GM12878 (cell line): ENCODE results near the gene METAP1. TPM values are rescaled to one million over a fixed set of nuclear protein-coding genes. Genes with fewer than 3 reads are reported as not detected.

Experiments
- ASH2L ChIP-seq: fragments of 300-600, 200-600 bp; sonication (generic); IDR thresholded peaks from 2 replicates; pipeline ENCODE4 v1.6.1; 2017; ENCODE audit warnings: low read depth, mild to moderate bottlenecking, borderline replicate concordance
- CREB1 ChIP-seq: IDR thresholded peaks from 2 replicates; pipeline ENCODE4 v1.6.1; 2012; ENCODE audit warnings: low read depth, mild to moderate bottlenecking, inconsistent platforms
- KDM1A ChIP-seq: fragments of 200-600 bp; sonication (generic); IDR thresholded peaks from 2 replicates; pipeline ENCODE4 v1.6.1; 2016; ENCODE audit warnings: borderline replicate concordance
- NFYA ChIP-seq: IDR thresholded peaks from 2 replicates; pipeline ENCODE4 v1.6.1; 2011; ENCODE audit warnings: low read depth, mild to moderate bottlenecking, low read length, improper control_type of control experiment, borderline replicate concordance
- NRF1 ChIP-seq: conservative IDR thresholded peaks from 2 replicates; pipeline ENCODE4 v1.6.1; 2011; ENCODE audit warnings: mild to moderate bottlenecking, low read depth, low read length, improper control_type of control experiment
- RELA ChIP-seq: fragments of 450-650 bp; IDR thresholded peaks from 2 replicates; pipeline ENCODE4 v1.8.0; 2014; ENCODE audit warnings: borderline replicate concordance; ENCODE audit not compliant: partially characterized antibody
- SMC3 ChIP-seq: IDR thresholded peaks from 2 replicates; pipeline ENCODE4 v1.6.1; 2011; ENCODE audit warnings: low read length, improper control_type of control experiment, borderline replicate concordance
- TCF3 ChIP-seq: IDR thresholded peaks from 2 replicates; pipeline ENCODE4 v1.6.1; 2012; ENCODE audit warnings: low read depth, mild to moderate bottlenecking, low read length, borderline replicate concordance; ENCODE audit not compliant: insufficient read depth
- ZNF24 ChIP-seq: fragments of 450-650 bp; IDR thresholded peaks from 2 replicates; pipeline ENCODE4 v1.6.1; 2017; ENCODE audit warnings: antibody characterized with exemption, mild to moderate bottlenecking
- polyA plus RNA-seq, 11 experiments: library from polyadenylated mRNA; depleted of rRNA in 4 of 11; unstranded in 6 of 11; stranded (reverse) in 5 of 11; fragments of >200 nt; fragmentation: Nextera tagmentation in 4 of 11; fragmentation: Illumina TruSeq in 1 of 11; extraction: Ambion mirVana in 4 of 11; extraction: Trizol in 1 of 11; gene quantifications; 1 replicate in 1 of 11; 2 replicates in 10 of 11; pipeline versions ENCODE4 v1.2.1 to v1.2.3, GENCODE V29; 2011 to 2016; ENCODE audit warnings: inconsistent platforms in 2 of 11, missing spikeins in 2 of 11, low read depth in 1 of 11
- total RNA-seq, 4 experiments: library from RNA; depleted of rRNA in 3 of 4; stranded (reverse); fragments of >200 nt in 3 of 4; fragmentation: Illumina TruSeq in 1 of 4; extraction: Trizol in 1 of 4; gene quantifications; 2 replicates each; pipeline versions ENCODE4 v1.2.1 to v1.2.3, GENCODE V29; 2013 to 2021
- TF ChIP-seq, protein P1 (sequence below): fragments of 450-650 bp; formaldehyde crosslinking; IDR thresholded peaks from 2 replicates; pipeline ENCODE4 v1.5.0; 2022; ENCODE audit warnings: mild to moderate bottlenecking, missing genetic modification characterization
- TF ChIP-seq, protein P2 (sequence below): fragments of 450-650 bp; IDR thresholded peaks from 2 replicates; pipeline ENCODE4 v1.6.1; 2017; ENCODE audit warnings: mild to moderate bottlenecking, moderate library complexity

METAP1 gene
- total and polyA plus RNA-seq, 10 of the 15 experiments (the other 5 are each of a cell fraction or from before 2014, with no cell fraction given), result 22.7 to 71.4 (median 45.1) TPM

DNA sequence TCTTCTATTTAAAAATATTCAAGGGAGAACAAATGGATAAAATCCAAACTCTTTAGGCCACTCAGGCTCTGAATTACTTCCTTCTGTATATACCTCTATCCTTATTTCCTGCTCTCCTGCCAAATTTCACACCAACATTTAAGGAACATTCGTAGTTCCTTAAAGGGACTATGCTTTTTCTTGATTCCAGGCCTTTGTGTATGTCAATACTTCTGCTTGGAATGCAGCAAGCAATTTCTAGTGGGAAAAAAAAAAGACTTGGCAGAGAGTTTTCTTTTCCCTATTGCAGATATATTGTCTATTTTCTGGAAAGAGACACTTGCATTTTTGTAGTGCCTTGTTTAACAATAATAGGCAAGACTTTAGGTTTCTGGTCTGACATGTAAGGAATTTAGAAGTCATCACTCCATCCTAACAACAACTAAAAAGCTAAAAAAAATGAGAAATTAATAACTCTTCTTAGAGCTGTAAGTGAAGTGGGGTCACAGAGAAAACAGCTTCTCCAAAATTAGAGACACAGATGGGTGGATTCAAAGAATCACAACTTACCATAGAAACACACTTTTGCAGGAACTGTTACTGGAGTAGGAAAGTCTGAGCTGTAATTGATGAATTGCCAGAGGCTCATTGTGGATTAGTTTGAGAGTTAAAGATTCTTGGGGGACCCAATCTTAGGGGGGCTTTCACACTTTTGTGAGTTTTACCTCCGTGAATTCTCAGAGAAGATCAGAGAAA lies 95.1 kb downstream of the METAP1 start (continued):
- TF ChIP-seq, protein P1, sequence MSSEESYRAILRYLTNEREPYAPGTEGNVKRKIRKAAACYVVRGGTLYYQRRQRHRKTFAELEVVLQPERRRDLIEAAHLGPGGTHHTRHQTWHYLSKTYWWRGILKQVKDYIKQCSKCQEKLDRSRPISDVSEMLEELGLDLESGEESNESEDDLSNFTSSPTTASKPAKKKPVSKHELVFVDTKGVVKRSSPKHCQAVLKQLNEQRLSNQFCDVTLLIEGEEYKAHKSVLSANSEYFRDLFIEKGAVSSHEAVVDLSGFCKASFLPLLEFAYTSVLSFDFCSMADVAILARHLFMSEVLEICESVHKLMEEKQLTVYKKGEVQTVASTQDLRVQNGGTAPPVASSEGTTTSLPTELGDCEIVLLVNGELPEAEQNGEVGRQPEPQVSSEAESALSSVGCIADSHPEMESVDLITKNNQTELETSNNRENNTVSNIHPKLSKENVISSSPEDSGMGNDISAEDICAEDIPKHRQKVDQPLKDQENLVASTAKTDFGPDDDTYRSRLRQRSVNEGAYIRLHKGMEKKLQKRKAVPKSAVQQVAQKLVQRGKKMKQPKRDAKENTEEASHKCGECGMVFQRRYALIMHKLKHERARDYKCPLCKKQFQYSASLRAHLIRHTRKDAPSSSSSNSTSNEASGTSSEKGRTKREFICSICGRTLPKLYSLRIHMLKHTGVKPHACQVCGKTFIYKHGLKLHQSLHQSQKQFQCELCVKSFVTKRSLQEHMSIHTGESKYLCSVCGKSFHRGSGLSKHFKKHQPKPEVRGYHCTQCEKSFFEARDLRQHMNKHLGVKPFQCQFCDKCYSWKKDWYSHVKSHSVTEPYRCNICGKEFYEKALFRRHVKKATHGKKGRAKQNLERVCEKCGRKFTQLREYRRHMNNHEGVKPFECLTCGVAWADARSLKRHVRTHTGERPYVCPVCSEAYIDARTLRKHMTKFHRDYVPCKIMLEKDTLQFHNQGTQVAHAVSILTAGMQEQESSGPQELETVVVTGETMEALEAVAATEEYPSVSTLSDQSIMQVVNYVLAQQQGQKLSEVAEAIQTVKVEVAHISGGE (CRISPR knock-in tag), result no peak
- TF ChIP-seq, protein P2, sequence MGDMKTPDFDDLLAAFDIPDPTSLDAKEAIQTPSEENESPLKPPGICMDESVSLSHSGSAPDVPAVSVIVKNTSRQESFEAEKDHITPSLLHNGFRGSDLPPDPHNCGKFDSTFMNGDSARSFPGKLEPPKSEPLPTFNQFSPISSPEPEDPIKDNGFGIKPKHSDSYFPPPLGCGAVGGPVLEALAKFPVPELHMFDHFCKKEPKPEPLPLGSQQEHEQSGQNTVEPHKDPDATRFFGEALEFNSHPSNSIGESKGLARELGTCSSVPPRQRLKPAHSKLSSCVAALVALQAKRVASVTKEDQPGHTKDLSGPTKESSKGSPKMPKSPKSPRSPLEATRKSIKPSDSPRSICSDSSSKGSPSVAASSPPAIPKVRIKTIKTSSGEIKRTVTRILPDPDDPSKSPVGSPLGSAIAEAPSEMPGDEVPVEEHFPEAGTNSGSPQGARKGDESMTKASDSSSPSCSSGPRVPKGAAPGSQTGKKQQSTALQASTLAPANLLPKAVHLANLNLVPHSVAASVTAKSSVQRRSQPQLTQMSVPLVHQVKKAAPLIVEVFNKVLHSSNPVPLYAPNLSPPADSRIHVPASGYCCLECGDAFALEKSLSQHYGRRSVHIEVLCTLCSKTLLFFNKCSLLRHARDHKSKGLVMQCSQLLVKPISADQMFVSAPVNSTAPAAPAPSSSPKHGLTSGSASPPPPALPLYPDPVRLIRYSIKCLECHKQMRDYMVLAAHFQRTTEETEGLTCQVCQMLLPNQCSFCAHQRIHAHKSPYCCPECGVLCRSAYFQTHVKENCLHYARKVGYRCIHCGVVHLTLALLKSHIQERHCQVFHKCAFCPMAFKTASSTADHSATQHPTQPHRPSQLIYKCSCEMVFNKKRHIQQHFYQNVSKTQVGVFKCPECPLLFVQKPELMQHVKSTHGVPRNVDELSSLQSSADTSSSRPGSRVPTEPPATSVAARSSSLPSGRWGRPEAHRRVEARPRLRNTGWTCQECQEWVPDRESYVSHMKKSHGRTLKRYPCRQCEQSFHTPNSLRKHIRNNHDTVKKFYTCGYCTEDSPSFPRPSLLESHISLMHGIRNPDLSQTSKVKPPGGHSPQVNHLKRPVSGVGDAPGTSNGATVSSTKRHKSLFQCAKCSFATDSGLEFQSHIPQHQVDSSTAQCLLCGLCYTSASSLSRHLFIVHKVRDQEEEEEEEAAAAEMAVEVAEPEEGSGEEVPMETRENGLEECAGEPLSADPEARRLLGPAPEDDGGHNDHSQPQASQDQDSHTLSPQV, result no peak
- TF ChIP-seq ASH2L (no peak), RELA (no peak), CREB1 (no peak), TCF3 (no peak), SMC3 (no peak), NRF1 (no peak), NFYA (no peak), KDM1A (no peak), ZNF24 (no peak)
